Activated T-helper 1 cell treated with anti-CD3 and anti-CD28 coated beads, Interleukin-12 subunit alpha, Interleukin-12 subunit beta, Interleukin-2, Interleukin-4 antibody, amounts not matched to agents 30 ng/mL and 10 ng/mL and 1 ng/mL, durations not matched to agents 14 hours and 24 hours and 36 hours (primary cell): ENCODE data around the gene EAF1. TPM values are rescaled to one million over a fixed set of nuclear protein-coding genes. Genes with fewer than 3 reads are reported as not detected.
"Not testable (repeated sequence)": the region's sequence is repeated elsewhere in the genome, so short reads cannot be mapped to it uniquely, and the experiment has no call there.

Experiments used
- DNase-seq: peaks from one replicate; pipeline ENCODE4 v3.0.0; 2021; ENCODE audit warnings: low spot score
- H3K27ac Mint-ChIP-seq: one replicate; pipeline ENCODE4 v1.8.0; 2021; ENCODE audit warnings: mild to moderate bottlenecking, mixed read lengths
- H3K27me3 Mint-ChIP-seq: one replicate; pipeline ENCODE4 v1.8.0; 2022; ENCODE audit warnings: mild to moderate bottlenecking, moderate library complexity, mixed read lengths; ENCODE audit not compliant: insufficient read depth
- H3K36me3 Mint-ChIP-seq: one replicate; pipeline ENCODE4 v1.8.0; 2021; ENCODE audit warnings: low read depth, mixed read lengths
- H3K4me1 Mint-ChIP-seq: one replicate; pipeline ENCODE4 v1.8.0; 2021; ENCODE audit warnings: low read depth, mixed read lengths
- H3K4me3 Mint-ChIP-seq: one replicate; pipeline ENCODE4 v1.8.0; 2021; ENCODE audit warnings: mild to moderate bottlenecking, moderate library complexity, mixed read lengths
- H3K9me3 Mint-ChIP-seq: one replicate; pipeline ENCODE4 v1.8.0; 2021; ENCODE audit warnings: mixed read lengths
- intact Hi-C: fragments of 100-400 bp; cut with micrococcal nuclease; formaldehyde crosslinking; loops from one replicate; pipeline ENCODE4 v1.15.1; 2024
- total RNA-seq: library from RNA; stranded (reverse); gene quantifications from 2 replicates; pipeline ENCODE4 v1.2.3, GENCODE V29; 2022

Gene EAF1
- total RNA-seq, 1 donor from 2014 or later = 27.8 TPM

- no peak overlapping the region for H3K27ac Mint-ChIP-seq
- H3K4me3 Mint-ChIP-seq = no peak overlapping the region
- peaks cover 5% of the 10 kb centered on the region for H3K36me3 Mint-ChIP-seq
- no peak for DNase-seq
- H3K27me3 Mint-ChIP-seq = peaks cover 3% of the 10 kb centered on the region
- no peaks in the 10 kb centered on the region for H3K9me3 Mint-ChIP-seq
- intact Hi-C loops = no loop called here
- no peaks in the 10 kb centered on the region for H3K4me1 Mint-ChIP-seq
Observed at GRCh38 chr3:15390460-15390859, 36.9 kb upstream of the EAF1 start.

GRCh38 chr3:15391007-15391406 lies 36.4 kb upstream of the EAF1 start:
- Mint-ChIP-seq H3K4me1 (no peaks in the 10 kb centered on the region), H3K4me3 (no peak overlapping the region), H3K9me3 (no peaks in the 10 kb centered on the region), H3K27ac (no peak overlapping the region), H3K36me3 (peaks cover 3% of the 10 kb centered on the region), H3K27me3 (peaks cover 4% of the 10 kb centered on the region)
- DNase-seq = no peak
- intact Hi-C loops = no loop called here

GRCh38 chr3:15393252-15393651 lies 34.1 kb upstream of the EAF1 start:
- H3K27me3 Mint-ChIP-seq, DNase-seq, intact Hi-C loops, H3K9me3 Mint-ChIP-seq, H3K4me3 Mint-ChIP-seq, H3K4me1 Mint-ChIP-seq, H3K36me3 Mint-ChIP-seq, H3K27ac Mint-ChIP-seq: not testable (repeated sequence)

- H3K4me3 Mint-ChIP-seq, H3K36me3 Mint-ChIP-seq, H3K27ac Mint-ChIP-seq, DNase-seq, intact Hi-C loops, H3K9me3 Mint-ChIP-seq: not testable (repeated sequence)
- Mint-ChIP-seq H3K4me1 (peaks cover 15% of the 10 kb centered on the region), H3K27me3 (peaks cover 11% of the 10 kb centered on the region)
Observed at GRCh38 chr3:15398731-15399133, 28.7 kb upstream of the EAF1 start.

- no peaks in the 10 kb centered on the region for H3K9me3 Mint-ChIP-seq
- H3K36me3 Mint-ChIP-seq = no peaks in the 10 kb centered on the region
- peaks cover 15% of the 10 kb centered on the region for H3K4me1 Mint-ChIP-seq
- H3K27ac Mint-ChIP-seq = no peak overlapping the region
- H3K27me3 Mint-ChIP-seq = peaks cover 9% of the 10 kb centered on the region
- H3K4me3 Mint-ChIP-seq = no peak overlapping the region
- intact Hi-C loops = no loop called here
- DNase-seq = no peak
Observed at GRCh38 chr3:15399970-15400369, 27.4 kb upstream of the EAF1 start.

- intact Hi-C loops = no loop called here
- Mint-ChIP-seq H3K9me3 (no peaks in the 10 kb centered on the region), H3K27me3 (peaks cover 6% of the 10 kb centered on the region), H3K4me3 (no peak overlapping the region), H3K27ac (no peak overlapping the region), H3K36me3 (no peaks in the 10 kb centered on the region), H3K4me1 (peaks cover 21% of the 10 kb centered on the region)
- no peak for DNase-seq
Observed at GRCh38 chr3:15401936-15402335, 25.5 kb upstream of the EAF1 start.

- Mint-ChIP-seq H3K4me3 (no peak overlapping the region), H3K4me1 (peaks cover 21% of the 10 kb centered on the region), H3K36me3 (no peaks in the 10 kb centered on the region), H3K27ac (no peak overlapping the region), H3K9me3 (no peaks in the 10 kb centered on the region), H3K27me3 (peaks cover 2% of the 10 kb centered on the region)
- DNase-seq = no peak
- intact Hi-C loops = no loop called here
Observed at GRCh38 chr3:15403495-15403894, 23.9 kb upstream of the EAF1 start.

GRCh38 chr3:15403965-15404364 lies 23.4 kb upstream of the EAF1 start:
- Mint-ChIP-seq H3K27ac (no peak overlapping the region), H3K9me3 (no peaks in the 10 kb centered on the region), H3K36me3 (no peaks in the 10 kb centered on the region), H3K4me1 (peaks cover 21% of the 10 kb centered on the region), H3K27me3 (peaks cover 2% of the 10 kb centered on the region), H3K4me3 (no peak overlapping the region)
- no peak for DNase-seq
- intact Hi-C loops = no loop called here

GRCh38 chr3:15404767-15405166 lies 22.6 kb upstream of the EAF1 start:
- Mint-ChIP-seq H3K27ac (no peak overlapping the region), H3K4me3 (no peak overlapping the region), H3K36me3 (peaks cover 1% of the 10 kb centered on the region), H3K4me1 (peaks cover 13% of the 10 kb centered on the region), H3K27me3 (no peaks in the 10 kb centered on the region), H3K9me3 (no peaks in the 10 kb centered on the region)
- no peak for DNase-seq
- intact Hi-C loops = loop anchor here (1.0 kb wide), 7 partner anchors 26 to 296 kb away; partner anchors contain the start of gene CAPN7

- Mint-ChIP-seq H3K36me3 (peaks cover 5% of the 10 kb centered on the region), H3K27ac (no peak overlapping the region), H3K4me3 (no peak overlapping the region), H3K4me1 (peaks cover 6% of the 10 kb centered on the region), H3K9me3 (no peaks in the 10 kb centered on the region), H3K27me3 (no peaks in the 10 kb centered on the region)
- intact Hi-C loops = loop anchor here (1.0 kb wide), 7 partner anchors 27 to 297 kb away; partner anchors contain the start of gene CAPN7
- DNase-seq = no peak
Observed at GRCh38 chr3:15405448-15406050, 21.8 kb upstream of the EAF1 start.

DNA sequence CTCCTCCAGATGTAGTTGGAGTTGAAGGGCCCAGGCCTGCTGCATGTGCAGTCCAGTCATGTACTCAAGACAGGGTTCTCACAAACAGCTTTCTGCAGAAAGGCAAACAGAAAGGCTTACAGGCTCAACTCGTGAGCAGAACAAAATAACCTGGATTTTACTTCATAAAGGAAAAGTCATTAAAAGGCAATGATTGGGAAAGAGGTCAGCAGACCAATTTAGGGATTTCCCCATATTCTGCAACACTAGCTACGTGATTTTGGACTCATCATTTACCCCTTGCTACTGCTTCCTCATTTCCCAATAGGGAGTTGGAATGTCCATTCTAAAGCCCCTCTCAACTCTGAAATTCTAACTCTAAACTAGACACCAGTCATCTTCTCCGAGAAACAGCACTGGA lies 18.2 kb upstream of the EAF1 start:
- H3K36me3 Mint-ChIP-seq = peaks cover 20% of the 10 kb centered on the region
- intact Hi-C loops = no loop called here

GRCh38 chr3:15409774-15410173 lies 17.6 kb upstream of the EAF1 start:
- no peak for DNase-seq
- Mint-ChIP-seq H3K27ac (no peak overlapping the region), H3K4me3 (no peak overlapping the region), H3K4me1 (peaks cover 5% of the 10 kb centered on the region), H3K27me3 (no peaks in the 10 kb centered on the region), H3K36me3 (peaks cover 20% of the 10 kb centered on the region), H3K9me3 (no peaks in the 10 kb centered on the region)
- intact Hi-C loops = no loop called here

More for the DNA sequence above, 18.2 kb upstream of the EAF1 start:
- DNase-seq = no peak
- Mint-ChIP-seq H3K9me3 (no peaks in the 10 kb centered on the region), H3K4me3 (no peak overlapping the region), H3K27ac (no peak overlapping the region), H3K4me1 (peaks cover 5% of the 10 kb centered on the region), H3K27me3 (no peaks in the 10 kb centered on the region)

GRCh38 chr3:15410966-15411365 lies 16.4 kb upstream of the EAF1 start:
- peaks cover 32% of the 10 kb centered on the region for H3K36me3 Mint-ChIP-seq
- H3K4me3 Mint-ChIP-seq, DNase-seq, H3K4me1 Mint-ChIP-seq, H3K9me3 Mint-ChIP-seq, H3K27me3 Mint-ChIP-seq, H3K27ac Mint-ChIP-seq, intact Hi-C loops: not testable (repeated sequence)

- Mint-ChIP-seq H3K9me3 (no peaks in the 10 kb centered on the region), H3K36me3 (peaks cover 25% of the 10 kb centered on the region)
- intact Hi-C loops = no loop called here
Observed at GRCh38 chr3:15420871-15421270, 6.5 kb upstream of the EAF1 start.

More at GRCh38 chr3:15420871-15421270, 6.5 kb upstream of the EAF1 start:
- H3K4me3 Mint-ChIP-seq = no peak overlapping the region
- H3K27me3 Mint-ChIP-seq = no peaks in the 10 kb centered on the region
- H3K4me1 Mint-ChIP-seq = peaks cover 20% of the 10 kb centered on the region
- H3K27ac Mint-ChIP-seq = no peak overlapping the region
- no peak for DNase-seq
